ENCODE measurements around the gene RPS17. TPM values are rescaled to one million over a fixed set of nuclear protein-coding genes. Genes with fewer than 3 reads are reported as not detected.

Gene RPS17
- total and polyA plus RNA-seq, 3 experiments from 2014 or later, result 1,199 to 2,630 (median 2,610) TPM

- DNase-seq, result no peak
- Histone ChIP-seq H3K9me3 (ENCODE audit: low read length) (no peaks in the 10 kb centered on the region), H3K36me3 (ENCODE audit: insufficient read depth, low read length) (no peaks in the 10 kb centered on the region), H3K4me1 (ENCODE audit: insufficient read depth, low read length) (no peaks in the 10 kb centered on the region), H3K4me3 (ENCODE audit: low read length) (no peak overlapping the region), H3K27ac (ENCODE audit: low read depth, low read length) (no peak overlapping the region), H3K27me3 (ENCODE audit: insufficient read depth, low read length, poor library complexity, severe bottlenecking) (peaks cover 3% of the 10 kb centered on the region)
- no peaks in the 10 kb centered on the region for H3K9me3 Mint-ChIP-seq
- H3K36me3 Mint-ChIP-seq, result no peaks in the 10 kb centered on the region
- H3K4me1 Mint-ChIP-seq, result no peaks in the 10 kb centered on the region
- peaks cover 3 to 38% of the 10 kb centered on the region in 2 donors for H3K27me3 Mint-ChIP-seq
- no peak overlapping the region for H3K27ac Mint-ChIP-seq
- no peak overlapping the region for H3K4me3 Mint-ChIP-seq
- CTCF ChIA-PET, result no interaction called here
- POLR2A ChIA-PET, result no interaction called here
Measured at GRCh38 chr15:82570721-82571508, 30.7 kb upstream of the RPS17 start.

- CTCF ChIA-PET, result no interaction called here
- no peaks in the 10 kb centered on the region for H3K4me1 Mint-ChIP-seq
- Histone ChIP-seq H3K27me3 (ENCODE audit: insufficient read depth, low read length, poor library complexity, severe bottlenecking) (peaks cover 3% of the 10 kb centered on the region), H3K27ac (ENCODE audit: low read depth, low read length) (no peak overlapping the region), H3K4me1 (ENCODE audit: insufficient read depth, low read length) (no peaks in the 10 kb centered on the region), H3K9me3 (ENCODE audit: low read length) (no peaks in the 10 kb centered on the region), H3K36me3 (ENCODE audit: insufficient read depth, low read length) (no peaks in the 10 kb centered on the region), H3K4me3 (ENCODE audit: low read length) (no peak overlapping the region)
- no peaks in the 10 kb centered on the region for H3K36me3 Mint-ChIP-seq
- no peak overlapping the region for H3K4me3 Mint-ChIP-seq
- peaks cover 3 to 31% of the 10 kb centered on the region in 2 donors for H3K27me3 Mint-ChIP-seq
- no peaks in the 10 kb centered on the region for H3K9me3 Mint-ChIP-seq
- no peak for DNase-seq
- POLR2A ChIA-PET, result no interaction called here
- H3K27ac Mint-ChIP-seq, result no peak overlapping the region
Measured at GRCh38 chr15:82569834-82570233, 29.6 kb upstream of the RPS17 start.

GRCh38 chr15:82568986-82569385 is 28.7 kb upstream of the RPS17 start:
- Histone ChIP-seq H3K27me3 (ENCODE audit: insufficient read depth, low read length, poor library complexity, severe bottlenecking) (peaks cover 3% of the 10 kb centered on the region), H3K9me3 (ENCODE audit: low read length) (no peaks in the 10 kb centered on the region), H3K4me1 (ENCODE audit: insufficient read depth, low read length) (no peaks in the 10 kb centered on the region), H3K27ac (ENCODE audit: low read depth, low read length) (no peak overlapping the region), H3K36me3 (ENCODE audit: insufficient read depth, low read length) (no peaks in the 10 kb centered on the region), H3K4me3 (ENCODE audit: low read length) (no peak overlapping the region)
- Mint-ChIP-seq H3K27me3 (peaks cover 3 to 28% of the 10 kb centered on the region in 2 donors), H3K4me3 (no peak overlapping the region), H3K9me3 (no peaks in the 10 kb centered on the region), H3K27ac (no peak overlapping the region), H3K36me3 (no peaks in the 10 kb centered on the region), H3K4me1 (no peaks in the 10 kb centered on the region)
- ChIA-PET CTCF (no interaction called here), POLR2A (no interaction called here)
- DNase-seq, result no peak

- H3K27ac Mint-ChIP-seq, result no peak overlapping the region
- H3K27ac ChIP-seq (ENCODE audit: low read depth, low read length), result no peak overlapping the region
- no peak overlapping the region for H3K4me3 Mint-ChIP-seq
- DNase-seq, result no peak
- no peaks in the 10 kb centered on the region for H3K36me3 Mint-ChIP-seq
- CTCF ChIA-PET, result no interaction called here
- no peaks in the 10 kb centered on the region for H3K9me3 Mint-ChIP-seq
- no peaks in the 10 kb centered on the region for H3K36me3 ChIP-seq (ENCODE audit: insufficient read depth, low read length)
- H3K9me3 ChIP-seq (ENCODE audit: low read length), result no peaks in the 10 kb centered on the region
- no peaks in the 10 kb centered on the region for H3K27me3 ChIP-seq (ENCODE audit: insufficient read depth, low read length, poor library complexity, severe bottlenecking)
- H3K4me1 ChIP-seq (ENCODE audit: insufficient read depth, low read length), result no peaks in the 10 kb centered on the region
- POLR2A ChIA-PET, result no interaction called here
- peaks cover 0 to 17% of the 10 kb centered on the region in 2 donors for H3K27me3 Mint-ChIP-seq
- H3K4me3 ChIP-seq (ENCODE audit: low read length), result no peak overlapping the region
- H3K4me1 Mint-ChIP-seq, result no peaks in the 10 kb centered on the region
Measured at GRCh38 chr15:82567661-82568060, 27.4 kb upstream of the RPS17 start.

GRCh38 chr15:82566690-82567089 is 26.4 kb upstream of the RPS17 start:
- no peaks in the 10 kb centered on the region for H3K27me3 ChIP-seq (ENCODE audit: insufficient read depth, low read length, poor library complexity, severe bottlenecking)
- Mint-ChIP-seq H3K4me1 (no peaks in the 10 kb centered on the region), H3K4me3 (no peak overlapping the region), H3K9me3 (no peaks in the 10 kb centered on the region), H3K27me3 (peaks cover 0 to 13% of the 10 kb centered on the region in 2 donors), H3K27ac (no peak overlapping the region), H3K36me3 (no peaks in the 10 kb centered on the region)
- H3K9me3 ChIP-seq (ENCODE audit: low read length), result no peaks in the 10 kb centered on the region
- no peaks in the 10 kb centered on the region for H3K36me3 ChIP-seq (ENCODE audit: insufficient read depth, low read length)
- H3K4me3 ChIP-seq (ENCODE audit: low read length), result no peak overlapping the region
- ChIA-PET POLR2A (no interaction called here), CTCF (interaction anchor here (1.5 kb wide), 1 partner anchor 36 kb away, joined by 3 read pairs; no protein-coding TSS in a partner anchor)
- no peak overlapping the region for H3K27ac ChIP-seq (ENCODE audit: low read depth, low read length)
- no peaks in the 10 kb centered on the region for H3K4me1 ChIP-seq (ENCODE audit: insufficient read depth, low read length)
- DNase-seq, result no peak

GRCh38 chr15:82558502-82558901 is 18.2 kb upstream of the RPS17 start:
- H3K4me1 ChIP-seq (ENCODE audit: insufficient read depth, low read length), result no peaks in the 10 kb centered on the region
- POLR2A ChIA-PET, result no interaction called here
- CTCF ChIA-PET, result interaction anchor here (1.2 kb wide), 1 partner anchor 18 kb away, joined by 3 read pairs; the partner anchor contains the start of gene RPS17

GRCh38 chr15:82556315-82557035 is 16.2 kb upstream of the RPS17 start:
- Histone ChIP-seq H3K27me3 (ENCODE audit: insufficient read depth, low read length, poor library complexity, severe bottlenecking) (no peaks in the 10 kb centered on the region), H3K27ac (ENCODE audit: low read depth, low read length) (no peak overlapping the region), H3K36me3 (ENCODE audit: insufficient read depth, low read length) (no peaks in the 10 kb centered on the region), H3K4me3 (ENCODE audit: low read length) (no peak overlapping the region), H3K9me3 (ENCODE audit: low read length) (no peaks in the 10 kb centered on the region), H3K4me1 (ENCODE audit: insufficient read depth, low read length) (no peaks in the 10 kb centered on the region)
- ChIA-PET POLR2A (no interaction called here), CTCF (no interaction called here)
- Mint-ChIP-seq H3K4me3 (no peak overlapping the region), H3K36me3 (no peaks in the 10 kb centered on the region), H3K9me3 (no peaks in the 10 kb centered on the region), H3K27me3 (peaks cover 3 to 13% of the 10 kb centered on the region in 2 donors), H3K27ac (no peak overlapping the region), H3K4me1 (no peaks in the 10 kb centered on the region)
- DNase-seq, result no peak

More at GRCh38 chr15:82558502-82558901, 18.2 kb upstream of the RPS17 start:
- H3K27me3 ChIP-seq (ENCODE audit: insufficient read depth, low read length, poor library complexity, severe bottlenecking), result no peaks in the 10 kb centered on the region
- Mint-ChIP-seq H3K9me3 (no peaks in the 10 kb centered on the region), H3K4me1 (no peaks in the 10 kb centered on the region), H3K4me3 (no peak overlapping the region), H3K36me3 (no peaks in the 10 kb centered on the region), H3K27me3 (peaks cover 3 to 9% of the 10 kb centered on the region in 2 donors), H3K27ac (no peak overlapping the region)
- DNase-seq, result no peak
- H3K27ac ChIP-seq (ENCODE audit: low read depth, low read length), result no peak overlapping the region
- no peak overlapping the region for H3K4me3 ChIP-seq (ENCODE audit: low read length)
- H3K9me3 ChIP-seq (ENCODE audit: low read length), result no peaks in the 10 kb centered on the region
- H3K36me3 ChIP-seq (ENCODE audit: insufficient read depth, low read length), result no peaks in the 10 kb centered on the region

- no peaks in the 10 kb centered on the region for H3K9me3 Mint-ChIP-seq
- H3K27ac ChIP-seq (ENCODE audit: low read depth, low read length), result no peak overlapping the region
- no peaks in the 10 kb centered on the region for H3K9me3 ChIP-seq (ENCODE audit: low read length)
- CTCF ChIA-PET, result no interaction called here
- H3K4me1 Mint-ChIP-seq, result no peaks in the 10 kb centered on the region
- peaks cover 5 to 17% of the 10 kb centered on the region in 2 donors for H3K27me3 Mint-ChIP-seq
- H3K4me3 ChIP-seq (ENCODE audit: low read length), result no peak overlapping the region
- H3K4me1 ChIP-seq (ENCODE audit: insufficient read depth, low read length), result no peaks in the 10 kb centered on the region
- no peaks in the 10 kb centered on the region for H3K36me3 Mint-ChIP-seq
- no peaks in the 10 kb centered on the region for H3K36me3 ChIP-seq (ENCODE audit: insufficient read depth, low read length)
- no peak overlapping the region for H3K27ac Mint-ChIP-seq
- H3K27me3 ChIP-seq (ENCODE audit: insufficient read depth, low read length, poor library complexity, severe bottlenecking), result no peaks in the 10 kb centered on the region
- POLR2A ChIA-PET, result no interaction called here
- H3K4me3 Mint-ChIP-seq, result no peak overlapping the region
- DNase-seq, result no peak
Measured at GRCh38 chr15:82554849-82555248, 14.6 kb upstream of the RPS17 start.
